Tibial nerve (tissue), 4 donors: ENCODE results near the gene ELAPOR1. TPM values are rescaled to one million over a fixed set of nuclear protein-coding genes. Genes with fewer than 3 reads are reported as not detected.
A peak's percentile ranks its signal among the peaks of the same experiment; 100 is the strongest.

Source experiments
- DNase-seq, 2 donors: peaks; one replicate each; pipeline ENCODE4 v3.0.0-alpha.2; 2019; ENCODE audit warnings: low spot score in 2 of 2
- H3K27ac ChIP-seq, 4 donors: fragments of 200-600 bp; sonication (generic) in 3 of 4; one replicate each; pipeline ENCODE4 v1.5.1; 2017 to 2019; ENCODE audit warnings: mild to moderate bottlenecking in 1 of 4
- H3K27me3 ChIP-seq, 2 donors: fragments of 200-600 bp; sonication (generic) in 1 of 2; one replicate each; pipeline versions ENCODE4 v1.5.1 to v1.6.0; 2017 to 2019
- H3K36me3 ChIP-seq, 3 donors: fragments of 200-600 bp; sonication (generic); one replicate each; pipeline ENCODE4 v1.5.1; 2018 to 2019
- H3K4me1 ChIP-seq, 4 donors: fragments of 200-600 bp; sonication (generic) in 3 of 4; one replicate each; pipeline ENCODE4 v1.5.1; 2017 to 2019
- H3K4me3 ChIP-seq, 4 donors: fragments of 200-600 bp; sonication (generic) in 3 of 4; one replicate each; pipeline ENCODE4 v1.5.1; 2017 to 2019; ENCODE audit warnings: mild to moderate bottlenecking in 1 of 4, moderate library complexity in 1 of 4
- H3K9me3 ChIP-seq, 4 donors: fragments of 200-600 bp; sonication (generic) in 3 of 4; one replicate each; pipeline ENCODE4 v1.5.1; 2017 to 2019
- CTCF ChIP-seq, 5 experiments: fragments of 200-600 bp in 3 of 5; fragments of 450-650 bp in 2 of 5; sonication (generic) in 3 of 5; IDR thresholded peaks; one replicate each; pipeline ENCODE4 v1.5.1; 2016 to 2019; ENCODE audit warnings: antibody characterized with exemption in 5 of 5, mild to moderate bottlenecking in 3 of 5, moderate library complexity in 2 of 5
- EP300 ChIP-seq, 2 donors: sonication (generic); formaldehyde crosslinking; IDR thresholded peaks; one replicate each; pipeline ENCODE4 v1.6.1; 2017; ENCODE audit warnings: antibody characterized with exemption in 2 of 2, mild to moderate bottlenecking in 1 of 2
- POLR2A ChIP-seq, 2 donors: fragments of 450-650 bp; IDR thresholded peaks; one replicate each; pipeline ENCODE4 v1.6.1; 2017; ENCODE audit warnings: antibody characterized with exemption in 2 of 2, mild to moderate bottlenecking in 2 of 2, moderate library complexity in 2 of 2
- WGBS, 2 donors: methylation state at CpG; one replicate each; pipeline ENCODE4 v1.1.5; 2018; 5-methylcytosine and 5-hydroxymethylcytosine counted together
- small RNA-seq: library from RNA; depleted of rRNA; stranded (forward); fragments of <200 nt; gene quantifications from one replicate; pipeline ENCODE3, GENCODE V24; 2016
- total RNA-seq, 4 donors: library from RNA; depleted of rRNA; stranded (reverse); fragments of >200 nt; gene quantifications; one replicate each; pipeline ENCODE4 v1.1.0, GENCODE V29; 2016

ELAPOR1 gene
- total RNA-seq, 4 donors from 2014 or later: 0.20 to 0.90 (median 0.32) TPM

DNA sequence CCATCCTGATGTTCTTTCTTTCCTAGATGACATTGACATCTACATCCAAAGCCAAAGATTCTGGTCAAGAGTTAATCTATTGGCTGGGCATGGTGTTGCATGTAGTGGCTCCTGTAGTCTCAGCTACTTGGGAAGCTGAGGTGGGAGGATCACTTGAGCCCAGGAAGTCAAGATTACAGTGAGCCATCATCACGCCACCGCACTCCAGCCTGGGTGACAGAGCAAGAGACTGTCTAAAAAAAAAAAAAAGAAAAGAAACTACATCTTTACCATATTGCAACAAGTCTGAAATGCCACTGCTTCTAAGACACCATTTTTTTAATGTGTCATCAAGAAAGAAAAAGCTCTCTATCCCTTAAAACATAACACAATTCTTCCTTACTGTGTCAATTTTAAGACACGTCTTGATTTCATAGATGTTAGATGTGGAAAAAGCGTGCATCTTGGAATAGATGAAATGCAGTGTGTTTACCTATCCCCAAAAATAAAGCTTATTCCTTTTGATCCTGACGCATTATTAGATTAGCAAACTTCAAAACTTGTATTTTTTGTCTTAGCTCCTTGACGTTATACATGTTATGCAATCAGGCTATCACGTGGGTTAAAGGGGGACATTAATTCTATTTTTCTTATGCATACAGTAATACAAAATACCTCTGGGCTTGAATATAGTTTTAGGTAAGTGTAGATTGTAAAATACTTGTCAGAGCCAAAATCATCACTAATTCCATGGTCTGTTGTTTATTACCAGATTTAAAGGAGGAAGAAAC is 46.3 kb downstream of the ELAPOR1 start:
- WGBS, 2 donors: 93 to 96% methylated on average over 7 of the region's 7 CpGs
- no peaks in the 10 kb centered on the region for H3K27me3 ChIP-seq

GRCh38 chr1:109161858-109162606 is 48.1 kb downstream of the ELAPOR1 start:
- H3K4me1 ChIP-seq: peaks cover 0 to 26% (median 5%) of the 10 kb centered on the region in 4 donors
- peak in 1 of 2 donors; percentile 29 for DNase-seq
- no peaks in the 10 kb centered on the region for H3K27me3 ChIP-seq
- no peaks in the 10 kb centered on the region for H3K36me3 ChIP-seq
- TF ChIP-seq EP300 (IDR thresholded peaks at IDR 0.05) (peak in 1 of 2 donors; percentile 40), POLR2A (IDR thresholded peaks at IDR 0.05) (no peak), CTCF (IDR thresholded peaks at IDR 0.05) (no peak)
- no peak overlapping the region for H3K4me3 ChIP-seq
- H3K27ac ChIP-seq: peak overlapping the region in 3 of 4 donors; percentile 25 to 69 (median 67)
- 34 to 35% methylated on average over 10 to 12 of the region's 12 CpGs for WGBS, 2 donors
- H3K9me3 ChIP-seq: no peaks in the 10 kb centered on the region

More for the DNA sequence above, 46.3 kb downstream of the ELAPOR1 start:
- DNase-seq: no peak
- H3K4me3 ChIP-seq: no peak overlapping the region
- no peaks in the 10 kb centered on the region for H3K9me3 ChIP-seq
- peaks cover 0 to 26% (median 5%) of the 10 kb centered on the region in 4 donors for H3K4me1 ChIP-seq
- H3K36me3 ChIP-seq: no peaks in the 10 kb centered on the region
- H3K27ac ChIP-seq: no peak overlapping the region
- no peak for TF ChIP-seq CTCF (IDR thresholded peaks at IDR 0.05)
- no peak for TF ChIP-seq POLR2A (IDR thresholded peaks at IDR 0.05)
- TF ChIP-seq EP300 (IDR thresholded peaks at IDR 0.05): no peak

- Histone ChIP-seq H3K36me3 (no peaks in the 10 kb centered on the region), H3K9me3 (no peaks in the 10 kb centered on the region), H3K4me1 (peaks cover 0 to 26% (median 5%) of the 10 kb centered on the region in 4 donors), H3K4me3 (no peak overlapping the region), H3K27me3 (no peaks in the 10 kb centered on the region), H3K27ac (peak overlapping the region in 1 of 4 donors; percentile 67)
- TF ChIP-seq EP300 (IDR thresholded peaks at IDR 0.05) (no peak), CTCF (IDR thresholded peaks at IDR 0.05) (no peak), POLR2A (IDR thresholded peaks at IDR 0.05) (no peak)
- DNase-seq: no peak
Observed at GRCh38 chr1:109162626-109163025, 48.7 kb downstream of the ELAPOR1 start.

- H3K27ac ChIP-seq: no peak overlapping the region
- TF ChIP-seq POLR2A (IDR thresholded peaks at IDR 0.05) (no peak), CTCF (IDR thresholded peaks at IDR 0.05) (no peak), EP300 (IDR thresholded peaks at IDR 0.05) (no peak)
- DNase-seq: no peak
- no peaks in the 10 kb centered on the region for H3K9me3 ChIP-seq
- no peaks in the 10 kb centered on the region for H3K36me3 ChIP-seq
- no peak overlapping the region for H3K4me3 ChIP-seq
- H3K27me3 ChIP-seq: no peaks in the 10 kb centered on the region
- H3K4me1 ChIP-seq: peaks cover 0 to 26% (median 5%) of the 10 kb centered on the region in 4 donors
Observed at GRCh38 chr1:109163551-109163950, 49.6 kb downstream of the ELAPOR1 start.

Small RNA genes lying within 50 kb of the gene (small RNA-seq; reads per million reads assigned to genes)
- gene AL356488.2: not detected

Other genes starting within 250 kb of the ELAPOR1 start
- 10 to 100 TPM; 31.2 to 72.2 (median 45.7) TPM for gene GPSM2, start 237.1 kb upstream of the ELAPOR1 start, total RNA-seq
- 10 to 100 TPM; 24.0 to 29.7 (median 26.2) TPM for gene CLCC1, start 150.6 kb upstream of the ELAPOR1 start, total RNA-seq
- gene WDR47, start 72.0 kb upstream of the ELAPOR1 start, total RNA-seq: 10 to 100 TPM; 14.1 to 47.4 (median 17.3) TPM
- 10 to 100 TPM; 11.4 to 30.8 (median 25.9) TPM for gene TAF13, start 38.1 kb upstream of the ELAPOR1 start, total RNA-seq
- 10 to 100 TPM; 13.5 to 28.2 (median 19.5) TPM for gene TMEM167B, start 23.4 kb upstream of the ELAPOR1 start, total RNA-seq
- gene SARS1, start 99.8 kb downstream of the ELAPOR1 start, total RNA-seq: 100 to 1,000 TPM; 118 to 150 (median 137) TPM
- gene CELSR2, start 135.4 kb downstream of the ELAPOR1 start, total RNA-seq: 10 to 100 TPM; 14.0 to 16.7 (median 16.3) TPM
- gene PSRC1, start 169.0 kb downstream of the ELAPOR1 start, total RNA-seq: 10 to 100 TPM; 33.0 to 62.0 (median 47.4) TPM
- not detected for gene MYBPHL, start 192.9 kb downstream of the ELAPOR1 start, total RNA-seq